ENCODE data around the gene SAMD11. TPM values are rescaled to one million over a fixed set of nuclear protein-coding genes. Genes with fewer than 3 reads are reported as not detected.

Gene SAMD11
- total and polyA plus RNA-seq, 4 donors: 0.51 to 4.1 (median 1.3) TPM

DNA sequence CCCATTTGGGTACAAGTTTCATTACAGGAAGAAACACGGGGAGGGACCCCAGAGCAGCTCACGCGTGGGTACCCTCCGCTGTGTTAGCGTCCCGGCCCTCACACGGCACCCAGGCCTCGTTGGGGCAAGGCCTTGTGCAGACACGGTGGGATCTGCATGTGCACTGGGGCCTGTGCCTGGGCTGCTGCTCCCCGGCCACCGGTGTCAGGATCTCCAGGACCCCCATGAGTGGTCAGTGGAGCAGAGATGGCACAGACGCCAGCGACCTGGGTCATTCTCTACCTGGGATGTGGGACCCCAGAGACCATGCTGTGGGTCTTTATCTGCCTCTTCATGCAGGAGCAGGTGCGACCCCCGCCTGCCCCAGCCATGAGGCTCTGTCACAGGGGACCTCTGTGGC is 5.4 kb upstream of the SAMD11 start:
- H3K27ac ChIP-seq (ENCODE audit: low read depth in 1 of 2, low read length in 2 of 2): no peak overlapping the region
- peaks cover 0 to 3% (median 0%) of the 10 kb centered on the region in 4 donors for H3K27me3 ChIP-seq (ENCODE audit: control insufficient read depth in 4 of 4, insufficient read depth in 4 of 4, low read length in 3 of 4)
- peaks cover 10 to 38% (median 22%) of the 10 kb centered on the region in 4 donors for H3K4me1 ChIP-seq (ENCODE audit: control insufficient read depth in 4 of 4, insufficient read depth in 4 of 4, low read length in 3 of 4)
- H3K9me3 ChIP-seq (ENCODE audit: control insufficient read depth in 4 of 4, low read length in 3 of 4): no peaks in the 10 kb centered on the region
- WGBS: 89% methylated on average over 15 of the region's 15 CpGs
- TF ChIP-seq RXRA (IDR thresholded peaks at IDR 0.05) (no peak), NR2F2 (IDR thresholded peaks at IDR 0.05) (no peak), REST (IDR thresholded peaks at IDR 0.05) (no peak), FOXA1 (IDR thresholded peaks at IDR 0.05) (no peak), RAD21 (IDR thresholded peaks at IDR 0.05) (no peak), EGR1 (IDR thresholded peaks at IDR 0.05; ENCODE audit: low read depth in 2 of 2) (no peak), ZBTB33 (IDR thresholded peaks at IDR 0.05) (no peak), YY1 (IDR thresholded peaks at IDR 0.05) (no peak)
- DNase-seq (ENCODE audit: low spot score): no peak
- no peaks in the 10 kb centered on the region for H3K36me3 ChIP-seq (ENCODE audit: control insufficient read depth in 4 of 4, insufficient read depth in 3 of 4, low read depth in 1 of 4, low read length in 3 of 4)
- no peak overlapping the region for H3K9ac ChIP-seq (ENCODE audit: low read depth in 1 of 2, low read length in 2 of 2)
- H3K4me3 ChIP-seq (ENCODE audit: low read depth in 1 of 3, low read length in 3 of 3): no peak overlapping the region

DNA sequence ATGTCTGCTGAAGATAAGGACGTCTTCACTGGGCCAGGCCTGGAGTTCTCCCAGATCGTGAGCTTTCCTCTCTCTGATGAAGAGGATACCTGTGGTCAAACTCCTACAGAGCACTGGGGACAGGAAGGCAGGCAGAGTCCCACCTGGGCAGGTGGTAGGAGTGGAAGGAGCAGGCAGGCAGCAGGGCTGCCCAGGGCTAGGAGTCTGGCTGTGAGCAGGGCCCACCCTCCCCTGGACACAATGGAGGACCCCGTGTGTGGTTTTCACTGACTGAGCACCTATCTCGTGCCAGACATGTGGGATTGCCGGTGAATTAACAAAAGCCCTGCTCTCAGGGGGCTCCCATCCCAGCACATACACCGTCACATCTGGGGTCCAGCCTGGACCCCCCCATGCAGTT is 4.9 kb upstream of the SAMD11 start:
- H3K4me1 ChIP-seq (ENCODE audit: control insufficient read depth in 4 of 4, insufficient read depth in 4 of 4, low read length in 3 of 4): peaks cover 12 to 40% (median 25%) of the 10 kb centered on the region in 4 donors
- 71% methylated on average over 6 of the region's 6 CpGs for WGBS
- H3K27ac ChIP-seq (ENCODE audit: low read depth in 1 of 2, low read length in 2 of 2): no peak overlapping the region
- H3K4me3 ChIP-seq (ENCODE audit: low read depth in 1 of 3, low read length in 3 of 3): no peak overlapping the region
- H3K9ac ChIP-seq (ENCODE audit: low read depth in 1 of 2, low read length in 2 of 2): no peak overlapping the region
- DNase-seq (ENCODE audit: low spot score): no peak
- no peak for TF ChIP-seq RAD21 (IDR thresholded peaks at IDR 0.05)
- no peak for TF ChIP-seq HNF4A (conservative IDR thresholded peaks at IDR 0.05)
- no peaks in the 10 kb centered on the region for H3K9me3 ChIP-seq (ENCODE audit: control insufficient read depth in 4 of 4, low read length in 3 of 4)
- H3K27me3 ChIP-seq (ENCODE audit: control insufficient read depth in 4 of 4, insufficient read depth in 4 of 4, low read length in 3 of 4): peaks cover 0 to 3% (median 0%) of the 10 kb centered on the region in 4 donors
- H3K36me3 ChIP-seq (ENCODE audit: control insufficient read depth in 4 of 4, insufficient read depth in 3 of 4, low read depth in 1 of 4, low read length in 3 of 4): no peaks in the 10 kb centered on the region

GRCh38 chr1:919271-919872 is 4.4 kb upstream of the SAMD11 start:
- DNase-seq (ENCODE audit: low spot score): no peak
- H3K27me3 ChIP-seq (ENCODE audit: control insufficient read depth in 4 of 4, insufficient read depth in 4 of 4, low read length in 3 of 4): peaks cover 0 to 3% (median 0%) of the 10 kb centered on the region in 4 donors
- H3K27ac ChIP-seq (ENCODE audit: low read depth in 1 of 2, low read length in 2 of 2): no peak overlapping the region
- 83% methylated on average over 29 of the region's 29 CpGs for WGBS
- peaks cover 18 to 45% (median 27%) of the 10 kb centered on the region in 4 donors for H3K4me1 ChIP-seq (ENCODE audit: control insufficient read depth in 4 of 4, insufficient read depth in 4 of 4, low read length in 3 of 4)
- H3K9ac ChIP-seq (ENCODE audit: low read depth in 1 of 2, low read length in 2 of 2): no peak overlapping the region
- H3K4me3 ChIP-seq (ENCODE audit: low read depth in 1 of 3, low read length in 3 of 3): no peak overlapping the region
- no peaks in the 10 kb centered on the region for H3K36me3 ChIP-seq (ENCODE audit: control insufficient read depth in 4 of 4, insufficient read depth in 3 of 4, low read depth in 1 of 4, low read length in 3 of 4)
- no peak for TF ChIP-seq FOXA2 (IDR thresholded peaks at IDR 0.05)
- no peak for TF ChIP-seq ZBTB33 (IDR thresholded peaks at IDR 0.05)
- no peak for TF ChIP-seq EGR1 (IDR thresholded peaks at IDR 0.05; ENCODE audit: low read depth in 2 of 2)
- TF ChIP-seq GABPA (IDR thresholded peaks at IDR 0.05 in 1 of 2, conservative IDR thresholded peaks at IDR 0.05 in 1 of 2): no peak
- no peak for TF ChIP-seq RXRA (IDR thresholded peaks at IDR 0.05)
- TF ChIP-seq ATF3 (IDR thresholded peaks at IDR 0.05): no peak
- no peak for TF ChIP-seq RAD21 (IDR thresholded peaks at IDR 0.05)
- TF ChIP-seq SP1 (IDR thresholded peaks at IDR 0.05): no peak
- TF ChIP-seq FOXA1 (IDR thresholded peaks at IDR 0.05): no peak
- no peak for TF ChIP-seq HNF4G (IDR thresholded peaks at IDR 0.05)
- no peak for TF ChIP-seq HNF4A (conservative IDR thresholded peaks at IDR 0.05)
- no peak for TF ChIP-seq TAF1 (conservative IDR thresholded peaks at IDR 0.05)
- no peak for TF ChIP-seq NR2F2 (IDR thresholded peaks at IDR 0.05)
- no peaks in the 10 kb centered on the region for H3K9me3 ChIP-seq (ENCODE audit: control insufficient read depth in 4 of 4, low read length in 3 of 4)
